HCT116 (cell line): ENCODE results near the gene R3HDML. TPM values are rescaled to one million over a fixed set of nuclear protein-coding genes. Genes with fewer than 3 reads are reported as not detected.

Experiments used
- ATAC-seq: fragments of 200-7000 bp; cut with Tn5 transposase; 2 replicates; pipeline ENCODE4 v1.9.1; 2020; ENCODE audit warnings: mild to moderate bottlenecking, moderate library complexity
- BruUV-seq: library from RNA; stranded (reverse); fragments of 400-500 nt; replicated peaks from 2 replicates; lab custom pipeline; 2021; lab: Mats Ljungman, UMichigan
- CTCF ChIA-PET: fragments of 300-600 bp; sonication (Branson Sonifier 250); formaldehyde crosslinking; loops from one replicate; lab custom pipeline; 2021; ENCODE audit warnings: antibody characterized with exemption; lab: Charles Lee
- POLR2A ChIA-PET: fragments of 300-600, 350-600 bp; sonication (Branson Sonifier 250); formaldehyde crosslinking; loops from one replicate; lab custom pipeline; 2021; ENCODE audit warnings: antibody characterized with exemption; lab: Charles Lee
- RAD21 ChIA-PET, 2 experiments: fragments of 300-600 bp; sonication (Branson Sonifier 250); formaldehyde crosslinking; loops; one replicate each; lab custom pipeline; 2023; ENCODE audit warnings: low total read pairs in 2 of 2; ENCODE audit not compliant: uncharacterized antibody in 2 of 2, unreplicated experiment in 2 of 2, low non-redundant PET in 1 of 2; lab: Charles Lee
- DNase-seq: peaks from one replicate; pipeline ENCODE4 v3.0.0-alpha.2; 2010; ENCODE audit warnings: low read depth, low spot score
- H2AFZ ChIP-seq: fragments of 200-600 bp; shearing (Covaris generic), sonication (generic); 2 replicates; pipeline ENCODE4 v1.6.1; 2017; ENCODE audit warnings: low read depth, mixed run types, mixed read lengths, antibody characterized with exemption, low read length; ENCODE audit not compliant: poor library complexity, severe bottlenecking
- H3K27ac ChIP-seq: 2 replicates; pipeline ENCODE4 v1.5.1; 2012; ENCODE audit warnings: low read depth, low read length
- H3K27me3 ChIP-seq: fragments of 200-600 bp; sonication (generic); 2 replicates; pipeline ENCODE4 v1.6.1; 2016; ENCODE audit warnings: mixed run types, low read length, mixed read lengths; ENCODE audit not compliant: insufficient read depth
- H3K36me3 ChIP-seq, 2 experiments: fragments of 200-500 bp in 1 of 2; fragments of 200-600 bp in 1 of 2; sonication (Bioruptor generic) in 1 of 2; sonication (generic) in 1 of 2; 2 replicates each; pipeline versions ENCODE4 v1.5.1 to v1.6.1; 2014 to 2016; ENCODE audit warnings: low read length in 2 of 2, inconsistent platforms in 1 of 2, mixed read lengths in 1 of 2, mixed run types in 1 of 2; ENCODE audit not compliant: insufficient read depth in 2 of 2, control insufficient read depth in 1 of 2
- H3K4me1 ChIP-seq, 2 experiments: fragments of 200-600 bp in 1 of 2; sonication (generic) in 1 of 2; 2 replicates each; pipeline versions ENCODE4 v1.5.1 to v1.6.1; 2012 to 2017; ENCODE audit warnings: low read length in 2 of 2, inconsistent platforms in 1 of 2, mild to moderate bottlenecking in 1 of 2, mixed read lengths in 1 of 2, mixed run types in 1 of 2, moderate library complexity in 1 of 2; ENCODE audit not compliant: insufficient read depth in 2 of 2, control insufficient read depth in 1 of 2
- H3K4me2 ChIP-seq: fragments of 200-600 bp; sonication (generic); 2 replicates; pipeline ENCODE4 v1.6.1; 2017; ENCODE audit warnings: mixed run types, low read length, mixed read lengths
- H3K4me3 ChIP-seq, 2 experiments: fragments of 200-600 bp in 1 of 2; sonication (generic) in 1 of 2; replicated peaks in 1 of 2; 2 replicates each; pipeline ENCODE4 v1.5.1; 2011 to 2016; ENCODE audit warnings: low read length in 2 of 2, control low read depth in 1 of 2, low read depth in 1 of 2, mild to moderate bottlenecking in 1 of 2, mixed read lengths in 1 of 2, mixed run types in 1 of 2
- H3K79me2 ChIP-seq: fragments of 200-600 bp; sonication (generic); 2 replicates; pipeline ENCODE4 v1.6.1; 2017; ENCODE audit warnings: mild to moderate bottlenecking, mixed run types, low read length, moderate library complexity, mixed read lengths; ENCODE audit not compliant: insufficient read depth
- H3K9ac ChIP-seq: fragments of 200-600 bp; sonication (generic); 2 replicates; pipeline ENCODE4 v1.6.1; 2016; ENCODE audit warnings: low read length, mixed read lengths
- H3K9me2 ChIP-seq: fragments of 200-600 bp; sonication (generic), shearing (Covaris generic); 2 replicates; pipeline ENCODE4 v1.6.1; 2017; ENCODE audit warnings: mixed run types, mild to moderate bottlenecking, moderate library complexity; ENCODE audit not compliant: insufficient read depth
- H3K9me3 ChIP-seq, 2 experiments: fragments of 200-500 bp in 1 of 2; fragments of 200-600 bp in 1 of 2; sonication (Bioruptor generic) in 1 of 2; sonication (generic) in 1 of 2; 2 replicates each; pipeline ENCODE4 v1.6.1; 2014 to 2017; ENCODE audit warnings: low read length in 2 of 2, mixed read lengths in 2 of 2, inconsistent platforms in 1 of 2, low read depth in 1 of 2, mild to moderate bottlenecking in 1 of 2, mixed run types in 1 of 2, moderate library complexity in 1 of 2; ENCODE audit not compliant: control insufficient read depth in 1 of 2, insufficient read depth in 1 of 2
- H4K20me1 ChIP-seq: fragments of 200-600 bp; sonication (generic), shearing (Covaris generic); 2 replicates; pipeline ENCODE4 v1.6.1; 2017; ENCODE audit warnings: mixed run types, mild to moderate bottlenecking, moderate library complexity; ENCODE audit not compliant: insufficient read depth
- CBX3 ChIP-seq: IDR thresholded peaks from 2 replicates; pipeline ENCODE4 v1.6.1; 2012; ENCODE audit warnings: low read depth
- EZH2phosphoT487 ChIP-seq: fragments of 200-600 bp; IDR thresholded peaks from 2 replicates; pipeline ENCODE4 v1.6.1; 2018; ENCODE audit warnings: antibody characterized with exemption, borderline replicate concordance
- MAX ChIP-seq: IDR thresholded peaks from 2 replicates; pipeline ENCODE4 v1.6.1; 2012
- RAD21 ChIP-seq: IDR thresholded peaks from 2 replicates; pipeline ENCODE4 v1.6.1; 2012; ENCODE audit warnings: low read depth, mild to moderate bottlenecking
- SP1 ChIP-seq: IDR thresholded peaks from 2 replicates; pipeline ENCODE4 v1.6.1; 2012; ENCODE audit warnings: low read depth
- TCF7L2 ChIP-seq: IDR thresholded peaks from 2 replicates; pipeline ENCODE4 v1.7.0; 2011; ENCODE audit warnings: borderline replicate concordance, inconsistent platforms; ENCODE audit not compliant: insufficient read depth, insufficient read length; ENCODE audit errors: extremely low read depth
- YY1 ChIP-seq: IDR thresholded peaks from 2 replicates; pipeline ENCODE4 v1.6.1; 2011; ENCODE audit warnings: low read length, low read depth, moderate library complexity, mild to moderate bottlenecking; ENCODE audit not compliant: insufficient replicate concordance; ENCODE audit errors: extremely low read depth
- ZBTB33 ChIP-seq: IDR thresholded peaks from 2 replicates; pipeline ENCODE4 v1.6.1; 2011; ENCODE audit warnings: mild to moderate bottlenecking, low read length, moderate library complexity; ENCODE audit not compliant: insufficient replicate concordance; ENCODE audit errors: extremely low read depth
- ZNF274 ChIP-seq: fragments of 200-500 bp; sonication (Bioruptor generic); IDR thresholded peaks from 2 replicates; pipeline ENCODE4 v1.6.1; 2014; ENCODE audit warnings: mild to moderate bottlenecking, low read depth, low read length, inconsistent platforms
- intact Hi-C: fragments of 100-400 bp; cut with micrococcal nuclease; formaldehyde crosslinking; loops from 2 replicates; pipeline ENCODE4 v1.10.0; 2022
- total RNA-seq: library from RNA; stranded (reverse); gene quantifications from one replicate; pipeline ENCODE4 v1.2.1, GENCODE V29; 2021; ENCODE audit not compliant: unreplicated experiment
- TF ChIP-seq, protein P1 (sequence below), 3 experiments: fragments of 200-600 bp in 1 of 3; sonication (generic) in 1 of 3; IDR thresholded peaks in 2 of 3; conservative IDR thresholded peaks in 1 of 3; 2 replicates each; pipeline ENCODE4 v1.5.1; 2012 to 2017; ENCODE audit warnings: low read depth in 2 of 3, low read length in 2 of 3, antibody characterized with exemption in 1 of 3, borderline replicate concordance in 1 of 3, control low read depth in 1 of 3, mild to moderate bottlenecking in 1 of 3, mixed read lengths in 1 of 3, mixed run types in 1 of 3, moderate library complexity in 1 of 3; ENCODE audit not compliant: insufficient read depth in 1 of 3

R3HDML gene
- total RNA-seq, 1 experiment from 2014 or later = not detected

DNA sequence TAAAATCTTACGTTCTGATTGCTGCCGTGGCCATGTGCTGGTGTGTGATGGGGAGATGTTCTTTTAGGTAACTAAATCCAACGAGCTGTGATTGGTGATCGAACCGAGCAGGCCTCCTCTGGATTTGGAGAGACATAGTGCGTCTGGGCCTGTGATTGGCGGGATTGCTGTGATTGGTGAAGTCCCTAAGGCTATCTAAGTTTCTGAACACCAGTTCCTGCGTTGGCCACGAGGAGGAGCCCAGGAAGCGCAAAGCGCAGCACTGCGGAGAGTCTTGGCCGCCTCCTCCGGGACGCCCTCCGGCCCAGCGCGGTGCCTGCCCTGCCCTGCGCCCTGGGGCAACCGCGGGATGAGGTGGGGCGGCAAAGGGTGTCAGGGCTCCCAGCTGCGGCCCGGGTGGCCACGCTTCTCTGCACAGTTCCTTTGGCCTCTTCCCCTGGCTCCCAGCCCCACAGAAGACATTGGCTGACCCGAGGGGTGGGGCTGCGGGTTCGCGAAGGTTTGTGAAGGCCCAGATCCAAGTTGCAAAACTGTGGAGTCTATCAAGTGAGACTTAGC, 51.7 kb downstream of the R3HDML start:
- DNase-seq (peak; percentile 88), ATAC-seq (peak; percentile 94)
- no peak overlapping the region for H3K27ac ChIP-seq
- no peaks in the 10 kb centered on the region for H3K9me2 ChIP-seq
- H3K4me3 ChIP-seq = no peak overlapping the region
- ChIA-PET CTCF (interaction anchor here (0.6 to 2.6 kb wide), 7 partner anchors 73 to 940 kb away, joined by 3 to 31 read pairs (median 6); no protein-coding TSS in a partner anchor), POLR2A (interaction anchor here (0.5 kb wide), 2 partner anchors 170 to 603 kb away, joined by 3 to 4 read pairs; no protein-coding TSS in a partner anchor), RAD21 (interaction anchor here (0.9 to 1.0 kb wide), 2 partner anchors 71 to 171 kb away, joined by 3 read pairs; no protein-coding TSS in a partner anchor)
- H3K4me1 ChIP-seq = peaks cover 2 to 21% of the 10 kb centered on the region in 2 experiments; a peak in 2 of 4 replicates
- H3K36me3 ChIP-seq = no peaks in the 10 kb centered on the region
- peak overlapping the region; percentile 95 for H2AFZ ChIP-seq
- H4K20me1 ChIP-seq = no peaks in the 10 kb centered on the region
- intact Hi-C loops = loop anchor here (1.0 to 5.0 kb wide), 3 partner anchors 73 to 271 kb away; no protein-coding TSS in a partner anchor
- no peaks in the 10 kb centered on the region for H3K79me2 ChIP-seq
- BruUV-seq = no TSS peak
- H3K27me3 ChIP-seq = no peaks in the 10 kb centered on the region
- TF ChIP-seq MAX (peak; percentile 35; the same call in 1 of the 2 replicates), CBX3 (peak; percentile 65), ZBTB33 (no peak), YY1 (no peak), TCF7L2 (no peak), SP1 (no peak), ZNF274 (no peak), RAD21 (peak; percentile 99), EZH2phosphoT487 (no peak)
- TF ChIP-seq, protein P1, sequence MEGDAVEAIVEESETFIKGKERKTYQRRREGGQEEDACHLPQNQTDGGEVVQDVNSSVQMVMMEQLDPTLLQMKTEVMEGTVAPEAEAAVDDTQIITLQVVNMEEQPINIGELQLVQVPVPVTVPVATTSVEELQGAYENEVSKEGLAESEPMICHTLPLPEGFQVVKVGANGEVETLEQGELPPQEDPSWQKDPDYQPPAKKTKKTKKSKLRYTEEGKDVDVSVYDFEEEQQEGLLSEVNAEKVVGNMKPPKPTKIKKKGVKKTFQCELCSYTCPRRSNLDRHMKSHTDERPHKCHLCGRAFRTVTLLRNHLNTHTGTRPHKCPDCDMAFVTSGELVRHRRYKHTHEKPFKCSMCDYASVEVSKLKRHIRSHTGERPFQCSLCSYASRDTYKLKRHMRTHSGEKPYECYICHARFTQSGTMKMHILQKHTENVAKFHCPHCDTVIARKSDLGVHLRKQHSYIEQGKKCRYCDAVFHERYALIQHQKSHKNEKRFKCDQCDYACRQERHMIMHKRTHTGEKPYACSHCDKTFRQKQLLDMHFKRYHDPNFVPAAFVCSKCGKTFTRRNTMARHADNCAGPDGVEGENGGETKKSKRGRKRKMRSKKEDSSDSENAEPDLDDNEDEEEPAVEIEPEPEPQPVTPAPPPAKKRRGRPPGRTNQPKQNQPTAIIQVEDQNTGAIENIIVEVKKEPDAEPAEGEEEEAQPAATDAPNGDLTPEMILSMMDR (IDR thresholded peaks at IDR 0.05 in 2 of 3, conservative IDR thresholded peaks at IDR 0.05 in 1 of 3; ENCODE audit: borderline replicate concordance in 1 of 3, insufficient read depth in 1 of 3, low read depth in 2 of 3, low read length in 2 of 3) = peak; percentile 86 to 92 (median 89)
- no peak overlapping the region for H3K9ac ChIP-seq
- peak overlapping the region; percentile 52 for H3K4me2 ChIP-seq
- H3K9me3 ChIP-seq = no peaks in the 10 kb centered on the region
